Measurements from ENCODE around the gene GID8. TPM values are rescaled to one million over a fixed set of nuclear protein-coding genes. Genes with fewer than 3 reads are reported as not detected.

The GID8 gene
- total RNA-seq, 1 donor from 2014 or later = 69.2 TPM

DNA sequence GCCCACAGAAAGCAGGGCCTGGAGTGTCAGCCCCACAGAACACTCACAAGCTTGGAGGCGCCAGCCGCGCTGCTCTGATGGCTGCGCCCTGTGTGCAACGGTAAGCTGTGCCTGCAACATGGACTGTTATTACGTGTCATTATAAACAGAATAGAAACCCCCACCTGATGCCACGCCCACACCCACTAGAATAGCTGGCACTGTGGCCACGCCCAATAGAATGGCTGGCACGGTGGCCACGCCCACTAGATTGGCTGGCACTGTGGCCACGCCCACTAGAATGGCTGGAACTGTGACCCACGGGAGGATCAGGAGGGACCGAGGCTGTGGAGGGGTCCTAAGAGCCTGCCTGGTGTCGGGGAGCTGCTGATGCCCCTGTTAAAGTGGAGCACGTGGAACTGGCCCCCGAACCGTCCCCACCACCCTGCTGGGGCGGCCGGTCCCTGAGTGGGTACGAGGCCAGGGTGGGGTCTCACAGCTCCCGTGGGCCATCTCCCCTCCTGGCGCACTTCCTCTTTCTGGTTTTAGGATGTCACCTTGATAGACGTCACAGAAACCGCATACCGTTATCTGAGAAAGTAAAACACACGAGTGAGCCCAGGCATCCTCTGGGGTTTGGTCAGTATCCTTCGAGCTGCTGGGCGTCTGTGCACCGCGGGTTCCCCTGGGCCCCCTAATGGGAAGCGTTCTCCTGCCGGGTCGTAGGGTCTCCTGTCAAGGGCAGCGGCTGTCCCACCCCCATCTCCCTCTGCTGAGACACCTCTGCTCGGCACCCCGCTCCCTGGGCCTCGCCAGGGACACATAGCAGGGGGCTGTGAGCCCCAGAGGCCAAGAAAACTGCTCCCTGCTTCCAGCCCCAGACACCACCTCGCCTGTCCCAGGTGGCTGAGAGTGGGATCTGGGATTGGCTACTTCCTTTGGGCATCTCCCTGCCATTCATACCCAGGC is 39.9 kb downstream of the GID8 start:
- FAIRE-seq = no peak
- H3K36me3 ChIP-seq (ENCODE audit: control insufficient read depth, insufficient read depth, low read length) = no peaks in the 10 kb centered on the region
- no peak overlapping the region for H3K4me3 ChIP-seq (ENCODE audit: low read depth, low read length)
- peaks cover 39% of the 10 kb centered on the region for H3K27me3 ChIP-seq (ENCODE audit: control insufficient read depth, insufficient read depth, low read length)
- TF ChIP-seq, protein P1, sequence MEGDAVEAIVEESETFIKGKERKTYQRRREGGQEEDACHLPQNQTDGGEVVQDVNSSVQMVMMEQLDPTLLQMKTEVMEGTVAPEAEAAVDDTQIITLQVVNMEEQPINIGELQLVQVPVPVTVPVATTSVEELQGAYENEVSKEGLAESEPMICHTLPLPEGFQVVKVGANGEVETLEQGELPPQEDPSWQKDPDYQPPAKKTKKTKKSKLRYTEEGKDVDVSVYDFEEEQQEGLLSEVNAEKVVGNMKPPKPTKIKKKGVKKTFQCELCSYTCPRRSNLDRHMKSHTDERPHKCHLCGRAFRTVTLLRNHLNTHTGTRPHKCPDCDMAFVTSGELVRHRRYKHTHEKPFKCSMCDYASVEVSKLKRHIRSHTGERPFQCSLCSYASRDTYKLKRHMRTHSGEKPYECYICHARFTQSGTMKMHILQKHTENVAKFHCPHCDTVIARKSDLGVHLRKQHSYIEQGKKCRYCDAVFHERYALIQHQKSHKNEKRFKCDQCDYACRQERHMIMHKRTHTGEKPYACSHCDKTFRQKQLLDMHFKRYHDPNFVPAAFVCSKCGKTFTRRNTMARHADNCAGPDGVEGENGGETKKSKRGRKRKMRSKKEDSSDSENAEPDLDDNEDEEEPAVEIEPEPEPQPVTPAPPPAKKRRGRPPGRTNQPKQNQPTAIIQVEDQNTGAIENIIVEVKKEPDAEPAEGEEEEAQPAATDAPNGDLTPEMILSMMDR (IDR thresholded peaks at IDR 0.05; ENCODE audit: insufficient read depth, low read length, severe bottlenecking) = no peak
- DNase-seq (ENCODE audit: low read depth) = no peak

DNA sequence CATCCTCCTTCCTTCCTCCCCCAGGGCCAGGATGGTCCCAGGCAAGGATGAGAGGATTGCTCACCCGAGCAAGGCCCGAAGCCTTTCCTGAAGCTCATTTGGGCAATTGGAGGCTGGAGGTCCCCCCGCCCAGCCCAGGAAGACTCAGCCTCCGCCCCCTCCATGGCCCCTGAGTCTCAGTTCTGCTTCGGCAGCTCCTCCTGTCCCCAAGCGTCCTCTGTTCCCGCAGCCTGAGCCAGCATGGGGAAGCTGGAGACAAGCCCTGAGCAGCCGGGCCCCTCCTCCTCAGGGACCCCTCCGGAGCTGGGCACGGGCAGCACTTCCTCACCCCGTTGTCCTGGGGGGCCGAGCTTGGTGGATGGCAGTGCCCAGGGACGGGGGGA is 40.6 kb downstream of the GID8 start:
- TF ChIP-seq, protein P1 (IDR thresholded peaks at IDR 0.05; ENCODE audit: insufficient read depth, low read length, severe bottlenecking) = no peak
- Histone ChIP-seq H3K36me3 (ENCODE audit: control insufficient read depth, insufficient read depth, low read length) (no peaks in the 10 kb centered on the region), H3K4me3 (ENCODE audit: low read depth, low read length) (no peak overlapping the region), H3K27me3 (ENCODE audit: control insufficient read depth, insufficient read depth, low read length) (peaks cover 34% of the 10 kb centered on the region)
- DNase-seq (ENCODE audit: low read depth) (no peak), FAIRE-seq (no peak)

DNA sequence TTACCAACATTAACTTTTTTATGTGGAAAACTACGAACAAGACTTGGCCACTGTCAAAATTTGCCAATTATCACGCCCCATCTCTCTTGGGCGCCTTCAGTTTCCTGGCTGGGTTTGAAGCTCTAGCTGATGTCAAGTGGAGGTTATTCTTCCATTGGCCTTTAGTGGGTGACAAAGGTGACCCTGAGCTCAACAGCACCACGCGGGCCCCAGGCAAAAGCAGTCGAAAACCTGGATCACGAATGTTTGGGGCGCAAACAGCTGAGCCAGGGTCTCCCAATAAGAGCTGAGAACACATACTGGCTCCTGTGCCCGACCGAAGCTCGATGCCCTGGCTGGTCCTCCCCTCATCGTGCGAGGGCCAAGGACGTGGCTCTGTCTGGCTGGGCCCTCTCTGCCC is 41.4 kb downstream of the GID8 start:
- no peak for DNase-seq (ENCODE audit: low read depth)
- TF ChIP-seq, protein P1 (IDR thresholded peaks at IDR 0.05; ENCODE audit: insufficient read depth, low read length, severe bottlenecking) = no peak
- Histone ChIP-seq H3K36me3 (ENCODE audit: control insufficient read depth, insufficient read depth, low read length) (no peaks in the 10 kb centered on the region), H3K4me3 (ENCODE audit: low read depth, low read length) (no peak overlapping the region), H3K27me3 (ENCODE audit: control insufficient read depth, insufficient read depth, low read length) (peaks cover 30% of the 10 kb centered on the region)
- no peak for FAIRE-seq

DNA sequence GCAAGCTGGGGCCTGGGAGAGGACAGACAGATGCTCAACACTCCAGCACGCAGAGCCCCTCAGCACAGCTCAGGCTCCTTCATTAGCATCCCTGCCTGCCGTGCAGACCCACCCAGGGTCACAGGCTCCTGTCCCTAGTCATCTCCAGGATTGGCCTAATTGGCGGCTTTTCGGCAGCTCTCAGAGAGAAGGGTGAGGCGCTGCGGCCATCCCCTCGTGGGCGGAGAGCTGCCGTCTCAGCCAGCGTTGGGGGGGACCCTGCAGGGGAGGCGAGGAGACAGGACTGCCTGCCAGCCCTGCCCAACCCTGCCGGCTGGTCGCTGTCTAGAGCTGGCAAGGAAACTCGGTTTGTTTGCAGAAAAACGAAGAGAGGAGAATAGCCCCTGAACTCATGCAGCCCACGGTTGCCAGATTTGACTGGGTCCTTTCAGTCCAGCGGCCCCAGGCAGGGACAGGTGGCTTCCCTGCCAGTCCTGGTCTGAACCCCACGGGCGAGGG is 42.0 kb downstream of the GID8 start:
- Histone ChIP-seq H3K27me3 (ENCODE audit: control insufficient read depth, insufficient read depth, low read length) (peaks cover 24% of the 10 kb centered on the region), H3K36me3 (ENCODE audit: control insufficient read depth, insufficient read depth, low read length) (no peaks in the 10 kb centered on the region), H3K4me3 (ENCODE audit: low read depth, low read length) (no peak overlapping the region)
- FAIRE-seq (no peak), DNase-seq (ENCODE audit: low read depth) (no peak)
- TF ChIP-seq, protein P1 (IDR thresholded peaks at IDR 0.05; ENCODE audit: insufficient read depth, low read length, severe bottlenecking) = no peak

DNA sequence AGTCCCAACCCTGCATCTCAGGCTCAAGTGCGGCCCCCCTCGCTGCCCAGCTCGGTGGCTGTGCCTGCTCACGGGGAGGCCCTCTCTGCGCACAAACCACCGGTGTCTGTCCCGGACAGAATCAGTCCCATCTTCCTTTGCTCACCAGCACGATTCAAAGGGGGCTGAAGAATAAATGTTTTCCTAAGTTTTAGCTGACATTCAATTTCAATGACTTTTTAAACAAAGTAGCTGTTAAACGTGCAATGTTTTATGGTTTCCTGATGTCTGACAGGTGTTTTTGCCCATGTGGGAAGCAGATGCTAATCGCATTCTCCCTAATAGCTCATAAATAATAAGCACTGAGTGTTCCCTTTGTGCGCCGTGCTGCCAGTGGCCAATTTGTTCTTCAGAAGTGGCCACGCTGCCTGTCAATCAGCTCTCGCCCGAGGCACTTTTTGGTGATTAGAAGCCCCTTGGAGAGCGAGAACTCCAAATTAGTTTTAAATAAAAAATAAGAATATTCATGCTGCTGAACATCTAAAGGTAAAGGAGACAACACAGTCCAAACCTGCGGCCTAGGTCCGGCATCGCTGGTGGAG is 42.5 kb downstream of the GID8 start:
- no peaks in the 10 kb centered on the region for H3K36me3 ChIP-seq (ENCODE audit: control insufficient read depth, insufficient read depth, low read length)
- FAIRE-seq (no peak), DNase-seq (ENCODE audit: low read depth) (no peak)
- TF ChIP-seq, protein P1 (IDR thresholded peaks at IDR 0.05; ENCODE audit: insufficient read depth, low read length, severe bottlenecking) = no peak
- H3K4me3 ChIP-seq (ENCODE audit: low read depth, low read length) = no peak overlapping the region
- peaks cover 23% of the 10 kb centered on the region for H3K27me3 ChIP-seq (ENCODE audit: control insufficient read depth, insufficient read depth, low read length)

All from bronchial epithelial cell (primary cell).